Measurements from ENCODE around the gene TANC2.

DNA sequence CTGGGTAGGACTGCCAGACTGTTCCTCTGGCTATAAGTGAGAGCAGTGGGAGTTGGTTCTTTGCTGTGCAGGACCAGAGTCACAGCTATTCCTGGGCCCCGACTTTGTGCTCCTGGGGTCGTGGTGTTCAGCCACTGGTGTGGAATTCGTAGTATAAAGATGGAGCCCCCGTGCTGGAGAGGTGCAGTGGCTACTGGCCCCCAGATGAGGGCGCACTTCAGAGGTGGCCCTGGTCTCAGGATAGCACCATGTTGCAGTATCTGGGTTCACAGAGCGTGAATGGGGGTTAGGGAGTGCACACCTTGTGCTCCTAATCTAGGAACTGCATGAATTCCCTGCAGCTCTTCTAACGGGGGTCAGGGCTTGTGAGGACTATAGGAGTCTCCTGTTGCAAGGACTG, 21.1 kb downstream of the TANC2 start:
- TF ChIP-seq, protein P1, sequence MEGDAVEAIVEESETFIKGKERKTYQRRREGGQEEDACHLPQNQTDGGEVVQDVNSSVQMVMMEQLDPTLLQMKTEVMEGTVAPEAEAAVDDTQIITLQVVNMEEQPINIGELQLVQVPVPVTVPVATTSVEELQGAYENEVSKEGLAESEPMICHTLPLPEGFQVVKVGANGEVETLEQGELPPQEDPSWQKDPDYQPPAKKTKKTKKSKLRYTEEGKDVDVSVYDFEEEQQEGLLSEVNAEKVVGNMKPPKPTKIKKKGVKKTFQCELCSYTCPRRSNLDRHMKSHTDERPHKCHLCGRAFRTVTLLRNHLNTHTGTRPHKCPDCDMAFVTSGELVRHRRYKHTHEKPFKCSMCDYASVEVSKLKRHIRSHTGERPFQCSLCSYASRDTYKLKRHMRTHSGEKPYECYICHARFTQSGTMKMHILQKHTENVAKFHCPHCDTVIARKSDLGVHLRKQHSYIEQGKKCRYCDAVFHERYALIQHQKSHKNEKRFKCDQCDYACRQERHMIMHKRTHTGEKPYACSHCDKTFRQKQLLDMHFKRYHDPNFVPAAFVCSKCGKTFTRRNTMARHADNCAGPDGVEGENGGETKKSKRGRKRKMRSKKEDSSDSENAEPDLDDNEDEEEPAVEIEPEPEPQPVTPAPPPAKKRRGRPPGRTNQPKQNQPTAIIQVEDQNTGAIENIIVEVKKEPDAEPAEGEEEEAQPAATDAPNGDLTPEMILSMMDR (IDR thresholded peaks at IDR 0.05; ENCODE audit: extremely low read depth in 1 of 2, insufficient read depth in 1 of 2, low read depth in 1 of 2, low read length in 2 of 2): peak; percentile 24 to 35
- TF ChIP-seq POLR2A (IDR thresholded peaks at IDR 0.05; ENCODE audit: low read depth, low read length) (no peak), FOS (IDR thresholded peaks at IDR 0.05; ENCODE audit: borderline replicate concordance, insufficient read depth, low read length) (no peak), EZH2 (IDR thresholded peaks at IDR 0.05; ENCODE audit: borderline replicate concordance, low read depth, low read length, severe bottlenecking) (no peak)
